ENCODE results near the gene SOAT1. TPM values are rescaled to one million over a fixed set of nuclear protein-coding genes. Genes with fewer than 3 reads are reported as not detected.
A peak's percentile ranks its signal among the peaks of the same experiment; 100 is the strongest.

SOAT1 gene
- total and polyA plus RNA-seq, 11 donors: 2.0 to 34.8 (median 7.9) TPM

DNA sequence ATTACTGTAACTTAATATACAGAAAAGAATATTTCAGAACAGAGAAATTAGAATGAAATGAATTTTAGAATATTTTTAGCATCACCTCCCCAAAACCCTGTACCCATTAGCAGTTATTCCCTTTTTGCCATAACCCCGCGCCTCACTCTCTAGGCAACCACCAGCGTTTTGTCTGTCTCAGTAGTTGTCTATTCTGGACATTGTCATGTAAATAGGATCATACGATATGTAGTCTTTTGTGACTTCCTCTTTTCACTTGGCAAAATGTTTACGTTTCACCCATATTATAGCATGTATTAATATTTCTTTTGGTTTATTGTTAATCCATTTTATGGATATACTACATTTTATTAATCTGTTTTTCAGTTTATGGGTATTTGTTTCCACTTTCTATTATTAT lies 24.9 kb downstream of the SOAT1 start:
- DNase-seq (no peak), ATAC-seq (no peak)
- no peaks in the 10 kb centered on the region for H3K27me3 ChIP-seq
- H3K27ac ChIP-seq: no peak overlapping the region
- peaks cover 0 to 16% (median 0%) of the 10 kb centered on the region in 9 donors for H3K36me3 ChIP-seq
- intact Hi-C loops (cut with DNase I): no loop called here
- peaks cover 0 to 19% (median 0%) of the 10 kb centered on the region in 12 donors for H3K4me1 ChIP-seq
- TF ChIP-seq POLR2A (IDR thresholded peaks at IDR 0.05): no peak
- TF ChIP-seq, protein P1, sequence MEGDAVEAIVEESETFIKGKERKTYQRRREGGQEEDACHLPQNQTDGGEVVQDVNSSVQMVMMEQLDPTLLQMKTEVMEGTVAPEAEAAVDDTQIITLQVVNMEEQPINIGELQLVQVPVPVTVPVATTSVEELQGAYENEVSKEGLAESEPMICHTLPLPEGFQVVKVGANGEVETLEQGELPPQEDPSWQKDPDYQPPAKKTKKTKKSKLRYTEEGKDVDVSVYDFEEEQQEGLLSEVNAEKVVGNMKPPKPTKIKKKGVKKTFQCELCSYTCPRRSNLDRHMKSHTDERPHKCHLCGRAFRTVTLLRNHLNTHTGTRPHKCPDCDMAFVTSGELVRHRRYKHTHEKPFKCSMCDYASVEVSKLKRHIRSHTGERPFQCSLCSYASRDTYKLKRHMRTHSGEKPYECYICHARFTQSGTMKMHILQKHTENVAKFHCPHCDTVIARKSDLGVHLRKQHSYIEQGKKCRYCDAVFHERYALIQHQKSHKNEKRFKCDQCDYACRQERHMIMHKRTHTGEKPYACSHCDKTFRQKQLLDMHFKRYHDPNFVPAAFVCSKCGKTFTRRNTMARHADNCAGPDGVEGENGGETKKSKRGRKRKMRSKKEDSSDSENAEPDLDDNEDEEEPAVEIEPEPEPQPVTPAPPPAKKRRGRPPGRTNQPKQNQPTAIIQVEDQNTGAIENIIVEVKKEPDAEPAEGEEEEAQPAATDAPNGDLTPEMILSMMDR (IDR thresholded peaks at IDR 0.05): no peak
- H3K9me3 ChIP-seq: peaks cover 0 to 11% (median 0%) of the 10 kb centered on the region in 12 donors
- H3K4me3 ChIP-seq: no peak overlapping the region
- WGBS, 4 donors: 86 to 92% (median 89%) methylated on average over 5 of the region's 5 CpGs

DNA sequence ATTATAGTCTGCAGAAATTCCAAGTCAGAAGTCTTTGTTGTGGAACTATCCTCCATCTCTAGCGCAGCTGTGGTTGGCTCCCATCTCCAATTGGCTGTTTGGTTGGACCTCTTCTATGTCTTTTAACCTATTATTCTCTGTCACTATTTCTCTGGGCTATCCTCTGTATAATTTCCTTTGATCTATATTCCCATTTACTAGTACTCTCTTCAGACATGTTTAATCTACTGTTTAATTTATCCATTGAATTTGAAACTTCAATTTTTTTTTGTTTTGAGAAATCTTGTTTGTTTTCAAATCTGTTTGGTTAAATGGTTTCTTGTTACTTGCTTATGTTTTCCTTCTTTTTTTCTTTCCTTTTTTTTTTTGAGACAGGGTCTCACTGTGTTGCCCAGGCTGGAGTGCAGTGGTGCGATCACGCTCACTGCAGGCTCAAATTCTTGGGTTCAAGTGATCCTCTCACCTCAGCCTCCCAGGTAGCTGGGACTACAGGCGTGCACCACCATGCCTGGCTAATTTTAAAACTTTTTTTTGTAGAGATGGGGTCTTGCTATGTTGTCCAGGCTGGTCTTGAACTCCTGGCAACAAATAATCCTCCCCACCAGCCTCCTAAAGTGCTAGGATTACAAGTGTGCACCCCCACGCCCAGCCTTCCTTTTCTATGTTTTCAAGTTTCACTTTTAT lies 28.1 kb downstream of the SOAT1 start:
- no peak overlapping the region for H3K4me3 ChIP-seq
- peaks cover 0 to 11% (median 0%) of the 10 kb centered on the region in 12 donors for H3K9me3 ChIP-seq
- peak overlapping the region in 1 of 12 donors; percentile 44 for H3K27ac ChIP-seq
- peaks cover 0 to 23% (median 0%) of the 10 kb centered on the region in 12 donors for H3K4me1 ChIP-seq
- WGBS, 4 donors: 94 to 100% (median 98%) methylated on average over 5 of the region's 5 CpGs
- H3K27me3 ChIP-seq: no peaks in the 10 kb centered on the region
- no peak for TF ChIP-seq POLR2A (IDR thresholded peaks at IDR 0.05)
- TF ChIP-seq, protein P1 (IDR thresholded peaks at IDR 0.05): no peak
- ATAC-seq (no peak), DNase-seq (no peak)
- peaks cover 0 to 19% (median 8%) of the 10 kb centered on the region in 9 donors for H3K36me3 ChIP-seq
- intact Hi-C loops (cut with DNase I): no loop called here

DNA sequence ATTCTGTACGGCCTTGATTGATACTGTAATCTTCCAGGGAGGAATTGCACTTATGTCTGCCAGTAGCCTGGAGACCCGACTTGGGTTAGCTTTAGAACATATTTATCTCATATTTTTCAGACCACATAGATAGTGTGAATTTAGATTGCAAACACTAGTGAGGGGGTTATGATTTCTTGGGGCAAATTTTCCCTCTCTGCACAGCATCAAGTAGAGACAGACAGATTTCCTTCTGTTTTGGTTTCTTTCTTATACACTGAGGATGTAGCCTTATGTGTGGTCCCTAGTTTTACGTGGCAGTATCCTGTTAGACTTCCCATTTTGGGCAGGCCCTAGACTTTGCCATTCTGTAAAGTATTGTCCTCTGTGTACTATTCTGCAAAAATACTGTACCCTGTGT lies 29.0 kb downstream of the SOAT1 start:
- peaks cover 0 to 30% (median 0%) of the 10 kb centered on the region in 12 donors for H3K4me1 ChIP-seq
- TF ChIP-seq, protein P1 (IDR thresholded peaks at IDR 0.05): no peak
- TF ChIP-seq POLR2A (IDR thresholded peaks at IDR 0.05): no peak
- 23 to 50% (median 37%) methylated on average over 3 of the region's 3 CpGs for WGBS, 4 donors
- intact Hi-C loops (cut with DNase I): no loop called here
- peaks cover 0 to 21% (median 8%) of the 10 kb centered on the region in 9 donors for H3K36me3 ChIP-seq
- peak in 1 of 4 donors; percentile 60 for ATAC-seq
- peaks cover 0 to 11% (median 0%) of the 10 kb centered on the region in 12 donors for H3K9me3 ChIP-seq
- DNase-seq: no peak
- peak overlapping the region in 4 of 12 donors; percentile 4 to 34 (median 24) for H3K4me3 ChIP-seq
- H3K27ac ChIP-seq: peak overlapping the region in 1 of 12 donors; percentile 44
- H3K27me3 ChIP-seq: no peaks in the 10 kb centered on the region

DNA sequence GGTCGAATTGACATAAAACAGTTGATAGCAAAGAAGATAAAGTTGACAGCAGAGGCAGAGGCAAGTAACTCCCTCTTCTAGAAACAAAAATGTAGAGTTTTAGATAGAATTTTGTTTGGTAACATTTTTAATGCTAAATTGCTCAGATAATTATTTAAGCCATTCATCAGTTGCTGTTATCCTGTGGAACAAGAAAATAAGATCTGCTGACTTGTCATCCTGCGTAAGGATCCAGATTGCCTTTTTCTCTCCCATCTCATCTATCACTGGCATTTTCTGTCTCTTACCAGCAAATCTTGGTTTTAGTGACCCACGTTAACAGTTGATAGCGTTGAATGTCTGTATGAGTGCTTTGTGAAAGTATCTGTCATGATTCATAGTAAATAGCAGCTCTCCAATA lies 29.8 kb downstream of the SOAT1 start:
- 82 to 85% (median 83%) methylated on average over 4 of the region's 4 CpGs for WGBS, 4 donors
- intact Hi-C loops (cut with DNase I): no loop called here
- Histone ChIP-seq H3K27ac (no peak overlapping the region), H3K36me3 (peaks cover 0 to 21% (median 8%) of the 10 kb centered on the region in 9 donors), H3K9me3 (peaks cover 0 to 11% (median 0%) of the 10 kb centered on the region in 12 donors), H3K4me1 (peaks cover 0 to 36% (median 0%) of the 10 kb centered on the region in 12 donors), H3K4me3 (peak overlapping the region in 1 of 12 donors; percentile 15), H3K27me3 (no peaks in the 10 kb centered on the region)
- TF ChIP-seq, protein P1 (IDR thresholded peaks at IDR 0.05): no peak
- TF ChIP-seq POLR2A (IDR thresholded peaks at IDR 0.05): no peak
- no peak for ATAC-seq
- no peak for DNase-seq

Measured in heart left ventricle (tissue), 16 donors.